Ammon's horn (tissue), 1 donor: ENCODE results near the gene MANBA.
A peak's percentile ranks its signal among the peaks of the same experiment; 100 is the strongest.

Experiments
- DNase-seq: peaks from one replicate; pipeline ENCODE4 v3.0.0-alpha.2; 2016; ENCODE audit warnings: low spot score

Gene MANBA

GRCh38 chr4:102760645-102761295, at the start of gene MANBA:
Gene MANBA (minus strand): TSS chr4:102760968. CDS start chr4:102760894, 74 bp downstream.
- DNase-seq, result peak; percentile 90

GRCh38 chr4:102809691-102810090, 48.9 kb upstream of the MANBA start:
- no peak for DNase-seq

- no peak for DNase-seq
These were observed 48.4 kb upstream of the MANBA start for GRCh38 chr4:102809190-102809589.

GRCh38 chr4:102808009-102808408, 47.2 kb upstream of the MANBA start:
- no peak for DNase-seq

- DNase-seq, result no peak
These were observed 46.6 kb upstream of the MANBA start for GRCh38 chr4:102807345-102807744.

- DNase-seq, result no peak
These were observed 39.0 kb upstream of the MANBA start for GRCh38 chr4:102799816-102800215.

- DNase-seq, result no peak
These were observed 34.2 kb upstream of the MANBA start for GRCh38 chr4:102794999-102795398.

- no peak for DNase-seq
These were observed 31.7 kb upstream of the MANBA start for GRCh38 chr4:102792361-102792936.

- no peak for DNase-seq
These were observed 30.6 kb upstream of the MANBA start for GRCh38 chr4:102791318-102791835.

GRCh38 chr4:102789317-102789717, 28.5 kb upstream of the MANBA start:
- DNase-seq, result no peak

- no peak for DNase-seq
These were observed 27.2 kb upstream of the MANBA start for GRCh38 chr4:102787944-102788343.

GRCh38 chr4:102787096-102787881, 26.5 kb upstream of the MANBA start:
- DNase-seq, result no peak

GRCh38 chr4:102786279-102786678, 25.5 kb upstream of the MANBA start:
- no peak for DNase-seq

GRCh38 chr4:102783006-102783405, 22.2 kb upstream of the MANBA start:
- DNase-seq, result no peak

- no peak for DNase-seq
These were observed 20.8 kb upstream of the MANBA start for GRCh38 chr4:102781570-102781969.

GRCh38 chr4:102780476-102781144, 19.8 kb upstream of the MANBA start:
- no peak for DNase-seq

- DNase-seq, result no peak
These were observed 18.4 kb upstream of the MANBA start for GRCh38 chr4:102779204-102779603.

GRCh38 chr4:102778720-102779119, 18.0 kb upstream of the MANBA start:
- no peak for DNase-seq

- DNase-seq, result no peak
These were observed 15.0 kb upstream of the MANBA start for GRCh38 chr4:102775805-102776204.

- DNase-seq, result no peak
These were observed 13.5 kb upstream of the MANBA start for GRCh38 chr4:102774254-102774653.

GRCh38 chr4:102772738-102773340, 12.1 kb upstream of the MANBA start:
- DNase-seq, result no peak

GRCh38 chr4:102764901-102765300, 4.1 kb upstream of the MANBA start:
- no peak for DNase-seq
